Vagina (tissue), 2 donors: ENCODE data around the gene LIPG. TPM values are rescaled to one million over a fixed set of nuclear protein-coding genes. Genes with fewer than 3 reads are reported as not detected.

Experiments
- DNase-seq, 2 donors: peaks; one replicate each; pipeline ENCODE4 v3.0.0-alpha.2; 2017; ENCODE audit errors: extremely low spot score in 2 of 2
- H3K27ac ChIP-seq: fragments of 200-600 bp; sonication (generic); one replicate; pipeline ENCODE4 v1.5.1; 2019
- H3K27me3 ChIP-seq: fragments of 200-600 bp; sonication (generic); one replicate; pipeline ENCODE4 v1.5.1; 2019
- H3K36me3 ChIP-seq, 2 donors: fragments of 200-600 bp; sonication (generic); one replicate each; pipeline ENCODE4 v1.5.1; 2017 to 2019
- H3K4me1 ChIP-seq: fragments of 200-600 bp; sonication (generic); one replicate; pipeline ENCODE4 v1.5.1; 2019
- H3K4me3 ChIP-seq, 2 donors: fragments of 200-600 bp; sonication (generic); 1 replicate in 1 of 2; 2 replicates in 1 of 2; pipeline ENCODE4 v1.5.1; 2016 to 2019
- H3K9me3 ChIP-seq: fragments of 200-600 bp; sonication (generic); one replicate; pipeline ENCODE4 v1.5.1; 2019
- POLR2A ChIP-seq, 2 donors: fragments of 450-650 bp; IDR thresholded peaks; one replicate each; pipeline ENCODE4 v1.6.1; 2017; ENCODE audit warnings: antibody characterized with exemption in 2 of 2, mild to moderate bottlenecking in 2 of 2, moderate library complexity in 2 of 2
- POLR2AphosphoS5 ChIP-seq, 2 donors: sonication (generic); formaldehyde crosslinking; IDR thresholded peaks; one replicate each; pipeline ENCODE4 v1.9.0; 2017; ENCODE audit warnings: antibody characterized with exemption in 2 of 2, mild to moderate bottlenecking in 2 of 2, low read depth in 1 of 2; ENCODE audit not compliant: insufficient read depth in 1 of 2
- intact Hi-C: fragments of 100-400 bp; cut with DNase I; formaldehyde crosslinking; loops from one replicate; pipeline ENCODE4 v1.15.1; 2023
- total RNA-seq: library from RNA; depleted of rRNA; stranded (reverse); fragments of >200 nt; gene quantifications from one replicate; pipeline ENCODE4 v1.2.3, GENCODE V29; 2016
- TF ChIP-seq, protein P1 (sequence below), 3 experiments: fragments of 450-650 bp in 2 of 3; fragments of 200-600 bp in 1 of 3; sonication (generic) in 1 of 3; IDR thresholded peaks; one replicate each; pipeline ENCODE4 v1.5.1; 2017 to 2019; ENCODE audit warnings: antibody characterized with exemption in 3 of 3, mild to moderate bottlenecking in 2 of 3, moderate library complexity in 2 of 3

Gene LIPG
- total RNA-seq, 1 donor from 2014 or later = 1.7 TPM

DNA sequence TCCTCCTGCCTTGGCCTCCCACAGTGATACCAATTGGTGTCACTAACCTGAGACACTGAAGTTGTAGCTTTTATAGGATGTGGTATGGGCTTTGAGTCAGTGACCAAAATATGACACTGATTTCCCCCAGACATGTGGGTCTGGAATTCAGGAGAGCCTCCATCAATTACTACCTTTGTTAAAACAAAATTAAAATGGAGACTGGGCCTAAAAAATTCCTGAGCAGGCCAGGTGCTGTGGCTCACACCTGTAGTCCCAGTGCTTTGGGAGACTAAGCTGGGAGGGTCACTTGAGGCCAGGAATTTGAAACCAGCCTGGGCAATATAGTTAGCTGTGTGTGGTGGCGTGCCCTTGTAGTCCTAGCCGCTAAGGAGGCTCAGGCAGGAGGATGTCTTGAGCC is 36.9 kb upstream of the LIPG start:
- no peaks in the 10 kb centered on the region for H3K36me3 ChIP-seq
- no peaks in the 10 kb centered on the region for H3K27me3 ChIP-seq
- TF ChIP-seq POLR2AphosphoS5 (IDR thresholded peaks at IDR 0.05; ENCODE audit: insufficient read depth in 1 of 2, low read depth in 1 of 2) (no peak), POLR2A (IDR thresholded peaks at IDR 0.05) (no peak)
- TF ChIP-seq, protein P1, sequence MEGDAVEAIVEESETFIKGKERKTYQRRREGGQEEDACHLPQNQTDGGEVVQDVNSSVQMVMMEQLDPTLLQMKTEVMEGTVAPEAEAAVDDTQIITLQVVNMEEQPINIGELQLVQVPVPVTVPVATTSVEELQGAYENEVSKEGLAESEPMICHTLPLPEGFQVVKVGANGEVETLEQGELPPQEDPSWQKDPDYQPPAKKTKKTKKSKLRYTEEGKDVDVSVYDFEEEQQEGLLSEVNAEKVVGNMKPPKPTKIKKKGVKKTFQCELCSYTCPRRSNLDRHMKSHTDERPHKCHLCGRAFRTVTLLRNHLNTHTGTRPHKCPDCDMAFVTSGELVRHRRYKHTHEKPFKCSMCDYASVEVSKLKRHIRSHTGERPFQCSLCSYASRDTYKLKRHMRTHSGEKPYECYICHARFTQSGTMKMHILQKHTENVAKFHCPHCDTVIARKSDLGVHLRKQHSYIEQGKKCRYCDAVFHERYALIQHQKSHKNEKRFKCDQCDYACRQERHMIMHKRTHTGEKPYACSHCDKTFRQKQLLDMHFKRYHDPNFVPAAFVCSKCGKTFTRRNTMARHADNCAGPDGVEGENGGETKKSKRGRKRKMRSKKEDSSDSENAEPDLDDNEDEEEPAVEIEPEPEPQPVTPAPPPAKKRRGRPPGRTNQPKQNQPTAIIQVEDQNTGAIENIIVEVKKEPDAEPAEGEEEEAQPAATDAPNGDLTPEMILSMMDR (IDR thresholded peaks at IDR 0.05) = no peak
- DNase-seq = no peak
- H3K4me1 ChIP-seq = no peaks in the 10 kb centered on the region
- H3K4me3 ChIP-seq = no peak overlapping the region
- no peak overlapping the region for H3K27ac ChIP-seq
- H3K9me3 ChIP-seq = no peaks in the 10 kb centered on the region
- intact Hi-C loops = no loop called here

- Histone ChIP-seq H3K4me1 (no peaks in the 10 kb centered on the region), H3K27me3 (no peaks in the 10 kb centered on the region), H3K9me3 (no peaks in the 10 kb centered on the region), H3K4me3 (no peak overlapping the region), H3K36me3 (no peaks in the 10 kb centered on the region), H3K27ac (no peak overlapping the region)
- DNase-seq = no peak
- intact Hi-C loops = no loop called here
- TF ChIP-seq, protein P1 (IDR thresholded peaks at IDR 0.05) = no peak
- TF ChIP-seq POLR2A (IDR thresholded peaks at IDR 0.05) (no peak), POLR2AphosphoS5 (IDR thresholded peaks at IDR 0.05; ENCODE audit: insufficient read depth in 1 of 2, low read depth in 1 of 2) (no peak)
Measured at GRCh38 chr18:49525981-49526380, 35.9 kb upstream of the LIPG start.

GRCh38 chr18:49527631-49528327 is 34.1 kb upstream of the LIPG start:
- Histone ChIP-seq H3K36me3 (no peaks in the 10 kb centered on the region), H3K4me3 (no peak overlapping the region), H3K4me1 (no peaks in the 10 kb centered on the region), H3K27me3 (no peaks in the 10 kb centered on the region), H3K9me3 (no peaks in the 10 kb centered on the region), H3K27ac (no peak overlapping the region)
- intact Hi-C loops = no loop called here
- no peak for TF ChIP-seq POLR2AphosphoS5 (IDR thresholded peaks at IDR 0.05; ENCODE audit: insufficient read depth in 1 of 2, low read depth in 1 of 2)
- TF ChIP-seq POLR2A (IDR thresholded peaks at IDR 0.05) = no peak
- TF ChIP-seq, protein P1 (IDR thresholded peaks at IDR 0.05) = no peak
- DNase-seq = no peak

GRCh38 chr18:49529596-49529995 is 32.3 kb upstream of the LIPG start:
- intact Hi-C loops = no loop called here
- TF ChIP-seq POLR2A (IDR thresholded peaks at IDR 0.05) (no peak), POLR2AphosphoS5 (IDR thresholded peaks at IDR 0.05; ENCODE audit: insufficient read depth in 1 of 2, low read depth in 1 of 2) (no peak)
- TF ChIP-seq, protein P1 (IDR thresholded peaks at IDR 0.05) = no peak
- H3K9me3 ChIP-seq = no peaks in the 10 kb centered on the region
- H3K4me1 ChIP-seq = no peaks in the 10 kb centered on the region
- H3K36me3 ChIP-seq = no peaks in the 10 kb centered on the region
- H3K27ac ChIP-seq = no peak overlapping the region
- no peaks in the 10 kb centered on the region for H3K27me3 ChIP-seq
- no peak for DNase-seq
- no peak overlapping the region for H3K4me3 ChIP-seq

DNA sequence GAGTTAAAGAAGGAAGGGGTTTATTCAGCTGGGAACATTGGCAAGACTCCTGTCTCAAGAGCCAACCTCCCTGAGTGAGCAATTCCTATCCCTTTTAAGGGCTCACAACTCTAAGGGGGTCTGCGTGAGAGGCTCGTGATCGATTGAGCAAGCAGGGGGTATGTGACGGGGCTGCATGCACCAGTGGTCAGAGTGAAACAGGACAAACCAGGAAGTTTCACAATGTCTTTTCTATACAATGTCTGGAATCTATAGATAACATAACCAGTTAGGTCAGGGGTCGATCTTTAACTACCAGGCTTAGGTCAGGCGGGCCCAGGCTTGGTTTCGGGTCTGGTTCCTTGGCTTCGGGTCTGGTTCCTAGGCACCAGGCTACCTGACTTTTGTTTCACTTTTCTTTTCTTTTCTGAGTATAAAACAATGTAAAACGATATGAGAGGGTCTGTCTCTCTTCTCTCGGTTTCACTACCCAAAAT is 30.1 kb upstream of the LIPG start:
- TF ChIP-seq, protein P1 (IDR thresholded peaks at IDR 0.05) = no peak
- TF ChIP-seq POLR2AphosphoS5 (IDR thresholded peaks at IDR 0.05; ENCODE audit: insufficient read depth in 1 of 2, low read depth in 1 of 2) (no peak), POLR2A (IDR thresholded peaks at IDR 0.05) (no peak)
- H3K36me3 ChIP-seq = no peaks in the 10 kb centered on the region
- no peaks in the 10 kb centered on the region for H3K9me3 ChIP-seq
- no peaks in the 10 kb centered on the region for H3K27me3 ChIP-seq
- intact Hi-C loops = no loop called here
- H3K4me1 ChIP-seq = no peaks in the 10 kb centered on the region
- no peak overlapping the region for H3K27ac ChIP-seq
- H3K4me3 ChIP-seq = no peak overlapping the region
- no peak for DNase-seq
